T-cell (primary cell): Measurements from ENCODE around the gene B3GNT9. TPM values are rescaled to one million over a fixed set of nuclear protein-coding genes. Genes with fewer than 3 reads are reported as not detected.
A peak's percentile ranks its signal among the peaks of the same experiment; 100 is the strongest.

ENCODE experiments used
- ATAC-seq, 4 experiments: fragments of 200-7000 bp in 3 of 4; fragments of 150-1000 bp in 1 of 4; cut with Tn5 transposase; replicated peaks in 1 of 4; 1 replicate in 3 of 4; 2 replicates in 1 of 4; pipeline ENCODE4 v1.10.0; 2021; ENCODE audit warnings: moderate library complexity in 3 of 4, mild to moderate bottlenecking in 2 of 4, moderate number of reproducible peaks in 1 of 4
- CTCF ChIA-PET, 2 donors: fragments of 300-600 bp; sonication (Branson Sonifier 250); formaldehyde crosslinking; loops; one replicate each; lab custom pipeline; 2022; ENCODE audit warnings: antibody characterized with exemption in 2 of 2; lab: Charles Lee
- POLR2A ChIA-PET, 2 donors: fragments of 300-600 bp; sonication (Branson Sonifier 250); formaldehyde crosslinking; loops; one replicate each; lab custom pipeline; 2022; ENCODE audit warnings: antibody characterized with exemption in 2 of 2; lab: Charles Lee
- DNase-seq, 35 experiments: peaks; one replicate each; pipeline versions ENCODE4 v3.0.0 to v3.0.0-alpha.2; 2013 to 2023
- H3K27ac ChIP-seq: one replicate; pipeline ENCODE4 v1.5.1; 2013; ENCODE audit warnings: low read length
- H3K27me3 ChIP-seq, 2 experiments: replicated peaks in 1 of 2; 1 replicate in 1 of 2; 2 replicates in 1 of 2; pipeline versions ENCODE4 v1.6.1 to v1.7.0; 2013; ENCODE audit warnings: low read length in 1 of 2, mixed read lengths in 1 of 2; ENCODE audit not compliant: control insufficient read depth in 2 of 2, insufficient read depth in 2 of 2; ENCODE audit errors: extremely low read depth in 1 of 2
- H3K36me3 ChIP-seq, 2 donors: 1 replicate in 1 of 2; 2 replicates in 1 of 2; pipeline versions ENCODE4 v1.6.1 to v1.7.0; 2013; ENCODE audit warnings: low read length in 1 of 2; ENCODE audit not compliant: control insufficient read depth in 2 of 2, insufficient read depth in 1 of 2; ENCODE audit errors: extremely low read depth in 1 of 2
- H3K4me1 ChIP-seq, 2 experiments: 1 replicate in 1 of 2; 2 replicates in 1 of 2; pipeline versions ENCODE4 v1.6.1 to v1.7.0; 2013; ENCODE audit warnings: low read length in 2 of 2, mixed read lengths in 1 of 2; ENCODE audit not compliant: insufficient read depth in 2 of 2, control insufficient read depth in 1 of 2; ENCODE audit errors: extremely low read depth in 1 of 2
- H3K4me3 ChIP-seq, 2 donors: 1 replicate in 1 of 2; 2 replicates in 1 of 2; pipeline versions ENCODE4 v1.5.1 to v1.7.0; 2013; ENCODE audit warnings: mild to moderate bottlenecking in 2 of 2, low read length in 1 of 2, moderate library complexity in 1 of 2; ENCODE audit not compliant: control insufficient read depth in 1 of 2; ENCODE audit errors: extremely low read depth in 1 of 2
- H3K9me3 ChIP-seq: 2 replicates; pipeline ENCODE4 v1.7.0; 2013
- H3K27ac Mint-ChIP-seq, 2 donors: one replicate each; pipeline ENCODE4 v1.8.0; 2020 to 2021; ENCODE audit warnings: mild to moderate bottlenecking in 2 of 2, mixed read lengths in 2 of 2
- H3K27me3 Mint-ChIP-seq, 2 donors: one replicate each; pipeline ENCODE4 v1.8.0; 2021 to 2022; ENCODE audit warnings: mixed read lengths in 2 of 2
- H3K36me3 Mint-ChIP-seq: one replicate; pipeline ENCODE4 v1.8.0; 2021; ENCODE audit warnings: mixed read lengths
- H3K4me1 Mint-ChIP-seq, 3 donors: one replicate each; pipeline ENCODE4 v1.8.0; 2020 to 2022; ENCODE audit warnings: mixed read lengths in 3 of 3, mild to moderate bottlenecking in 1 of 3
- H3K4me3 Mint-ChIP-seq, 3 donors: one replicate each; pipeline ENCODE4 v1.8.0; 2020 to 2022; ENCODE audit warnings: mild to moderate bottlenecking in 3 of 3, mixed read lengths in 3 of 3, moderate library complexity in 3 of 3
- H3K9me3 Mint-ChIP-seq, 3 donors: one replicate each; pipeline ENCODE4 v1.8.0; 2020 to 2022; ENCODE audit warnings: mixed read lengths in 3 of 3
- WGBS: methylation state at CpG from one replicate; pipeline ENCODE4 v1.1.5; 2013; ENCODE audit warnings: missing lambda C conversion rate; ENCODE audit not compliant: insufficient coverage; 5-methylcytosine and 5-hydroxymethylcytosine counted together
- total RNA-seq, 35 experiments: library from RNA in 6 of 35; stranded (reverse) in 6 of 35; fragments of 120-200 nt in 1 of 35; gene quantifications; one replicate each; pipeline versions ENCODE4 v1.2.1 to v1.2.4 and lab custom pipeline; 2013 to 2026

Gene B3GNT9
- total RNA-seq, 5 donors from 2014 or later (not counting 1 experiment from before 2014, with no cell fraction given): 3.0 to 9.5 (median 4.9) TPM

DNA sequence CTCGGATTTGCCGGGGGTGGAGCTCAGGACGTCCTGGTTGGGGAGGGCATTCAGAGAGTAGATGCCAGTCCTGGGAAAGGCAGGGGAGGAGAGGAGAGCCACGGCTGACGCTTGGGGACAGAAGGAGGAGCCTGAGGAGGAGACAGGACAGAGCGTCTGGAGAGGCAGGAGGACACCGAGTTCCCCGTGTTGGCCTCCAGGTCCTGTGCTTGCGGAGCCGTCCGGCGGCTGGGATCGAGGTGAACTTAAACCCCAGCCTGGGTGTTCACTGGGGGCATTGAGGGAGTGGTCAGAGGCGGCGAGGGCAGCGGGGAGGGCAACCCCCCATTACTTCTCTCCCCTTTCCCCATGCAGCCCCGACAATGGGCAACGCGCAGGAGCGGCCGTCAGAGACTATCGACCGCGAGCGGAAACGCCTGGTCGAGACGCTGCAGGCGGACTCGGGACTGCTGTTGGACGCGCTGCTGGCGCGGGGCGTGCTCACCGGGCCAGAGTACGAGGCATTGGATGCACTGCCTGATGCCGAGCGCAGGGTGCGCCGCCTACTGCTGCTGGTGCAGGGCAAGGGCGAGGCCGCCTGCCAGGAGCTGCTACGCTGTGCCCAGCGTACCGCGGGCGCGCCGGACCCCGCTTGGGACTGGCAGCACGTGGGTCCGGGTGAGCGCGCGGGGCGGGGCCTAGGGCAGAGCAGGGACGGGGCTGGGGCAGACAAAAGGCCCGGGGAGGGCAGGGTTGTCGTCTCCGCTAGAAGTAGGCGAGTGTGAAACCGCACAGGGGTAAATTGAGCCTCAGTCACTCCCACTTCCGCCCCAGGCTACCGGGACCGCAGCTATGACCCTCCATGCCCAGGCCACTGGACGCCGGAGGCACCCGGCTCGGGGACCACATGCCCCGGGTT, 23.3 kb upstream of the B3GNT9 start:
- peaks cover 32 to 59% (median 37%) of the 10 kb centered on the region in 3 donors for H3K4me1 Mint-ChIP-seq
- Histone ChIP-seq H3K27ac (peak overlapping the region; percentile 41), H3K36me3 (no peaks in the 10 kb centered on the region), H3K9me3 (no peaks in the 10 kb centered on the region), H3K27me3 (peaks cover 25 to 85% of the 10 kb centered on the region in 2 experiments), H3K4me3 (peak overlapping the region; percentile 44 to 55), H3K4me1 (peaks cover 3 to 63% of the 10 kb centered on the region in 2 experiments)
- peak overlapping the region; percentile 8 to 65 for H3K27ac Mint-ChIP-seq
- H3K4me3 Mint-ChIP-seq: peak overlapping the region; percentile 74 to 87 (median 79)
- no peaks in the 10 kb centered on the region for H3K9me3 Mint-ChIP-seq
- ChIA-PET CTCF (interaction anchor here (0.5 to 2.0 kb wide), 5 partner anchors 14 to 155 kb away, joined by 3 to 7 read pairs (median 4); partner anchors contain the start of genes B3GNT9 (in 1 of the 2), FBXL8 (in 1 of the 2) and TRADD (in 1 of the 2)), POLR2A (no interaction called here)
- no peaks in the 10 kb centered on the region for H3K36me3 Mint-ChIP-seq
- H3K27me3 Mint-ChIP-seq: peaks cover 47 to 55% of the 10 kb centered on the region in 2 donors
- DNase-seq (peak in 31 of 35 experiments; percentile 36 to 78 (median 54)), ATAC-seq (peak; percentile 79 to 85 (median 84))
- WGBS: 1% methylated on average over 58 of the region's 71 CpGs

DNA sequence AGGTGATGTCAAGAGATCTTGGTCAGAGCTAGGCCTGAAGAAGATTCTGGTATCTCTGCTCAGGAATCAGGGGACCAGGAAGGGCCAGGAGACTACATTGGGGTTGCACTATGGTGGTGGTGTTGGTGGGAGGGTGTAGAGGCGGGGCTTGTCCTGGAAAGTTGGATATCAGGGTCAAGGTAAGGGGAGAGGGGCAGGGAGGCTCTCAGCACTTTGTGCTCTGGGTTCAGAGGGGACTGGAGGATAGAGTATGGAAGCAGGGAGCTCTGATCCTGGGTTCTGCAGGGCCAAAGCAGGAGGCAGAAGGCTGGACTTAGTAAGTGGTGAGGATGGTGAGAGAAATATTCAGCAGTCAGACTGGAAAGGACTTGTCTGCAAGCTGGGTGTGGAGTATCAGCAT, 22.5 kb upstream of the B3GNT9 start:
- H3K4me3 Mint-ChIP-seq: peak overlapping the region; percentile 74 to 87 (median 79)
- ATAC-seq: no peak
- 100% methylated on average over 1 of the region's 1 CpG for WGBS
- H3K9me3 Mint-ChIP-seq: no peaks in the 10 kb centered on the region
- peaks cover 30 to 55% (median 32%) of the 10 kb centered on the region in 3 donors for H3K4me1 Mint-ChIP-seq
- ChIA-PET POLR2A (no interaction called here), CTCF (interaction anchor here (0.5 to 2.0 kb wide), 4 partner anchors 13 to 154 kb away, joined by 4 to 7 read pairs (median 5); partner anchors contain the start of genes FBXL8 (in 1 of the 2) and TRADD (in 1 of the 2))
- peak overlapping the region; percentile 39 to 65 for H3K27ac Mint-ChIP-seq
- Histone ChIP-seq H3K27me3 (peaks cover 25 to 86% of the 10 kb centered on the region in 2 experiments), H3K36me3 (no peaks in the 10 kb centered on the region), H3K9me3 (no peaks in the 10 kb centered on the region), H3K27ac (no peak overlapping the region), H3K4me1 (peaks cover 3 to 63% of the 10 kb centered on the region in 2 experiments), H3K4me3 (peak overlapping the region; percentile 44 to 55)
- DNase-seq: no peak
- no peaks in the 10 kb centered on the region for H3K36me3 Mint-ChIP-seq
- peaks cover 46 to 58% of the 10 kb centered on the region in 2 donors for H3K27me3 Mint-ChIP-seq

DNA sequence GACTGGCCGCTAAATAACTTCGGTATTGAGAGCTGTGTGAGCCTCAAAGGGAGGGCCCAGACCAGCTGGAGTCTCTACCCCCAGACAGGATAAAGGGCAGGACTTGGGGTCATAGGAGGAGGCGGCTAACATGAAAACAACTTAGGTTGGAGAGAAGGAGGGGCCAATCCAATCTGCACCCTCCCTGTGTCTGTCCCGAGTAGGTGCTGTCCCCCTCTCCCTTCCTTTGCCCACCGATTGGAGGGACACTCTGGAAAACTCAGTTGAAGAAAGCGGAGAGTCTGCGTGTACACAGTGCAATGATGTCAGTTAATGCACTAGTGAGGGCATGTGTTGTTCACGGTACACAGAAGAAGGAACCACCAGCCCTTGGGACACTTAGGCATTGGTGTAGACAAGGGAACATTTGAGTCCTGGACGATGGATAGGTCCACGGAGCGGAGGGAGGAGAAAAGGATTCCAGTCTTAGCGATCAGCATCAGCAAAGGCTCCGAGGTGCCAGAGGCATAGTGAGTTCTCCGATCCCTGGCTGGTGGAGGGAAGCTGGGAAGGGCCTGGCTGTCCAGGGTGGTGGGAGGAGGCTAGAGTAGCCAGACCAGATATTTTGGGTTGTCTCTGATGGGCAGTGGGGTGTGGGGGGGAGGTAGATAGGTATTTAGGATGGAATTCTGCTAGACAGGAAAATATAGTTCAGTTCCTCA, 20.3 kb upstream of the B3GNT9 start:
- POLR2A ChIA-PET: no interaction called here

DNA sequence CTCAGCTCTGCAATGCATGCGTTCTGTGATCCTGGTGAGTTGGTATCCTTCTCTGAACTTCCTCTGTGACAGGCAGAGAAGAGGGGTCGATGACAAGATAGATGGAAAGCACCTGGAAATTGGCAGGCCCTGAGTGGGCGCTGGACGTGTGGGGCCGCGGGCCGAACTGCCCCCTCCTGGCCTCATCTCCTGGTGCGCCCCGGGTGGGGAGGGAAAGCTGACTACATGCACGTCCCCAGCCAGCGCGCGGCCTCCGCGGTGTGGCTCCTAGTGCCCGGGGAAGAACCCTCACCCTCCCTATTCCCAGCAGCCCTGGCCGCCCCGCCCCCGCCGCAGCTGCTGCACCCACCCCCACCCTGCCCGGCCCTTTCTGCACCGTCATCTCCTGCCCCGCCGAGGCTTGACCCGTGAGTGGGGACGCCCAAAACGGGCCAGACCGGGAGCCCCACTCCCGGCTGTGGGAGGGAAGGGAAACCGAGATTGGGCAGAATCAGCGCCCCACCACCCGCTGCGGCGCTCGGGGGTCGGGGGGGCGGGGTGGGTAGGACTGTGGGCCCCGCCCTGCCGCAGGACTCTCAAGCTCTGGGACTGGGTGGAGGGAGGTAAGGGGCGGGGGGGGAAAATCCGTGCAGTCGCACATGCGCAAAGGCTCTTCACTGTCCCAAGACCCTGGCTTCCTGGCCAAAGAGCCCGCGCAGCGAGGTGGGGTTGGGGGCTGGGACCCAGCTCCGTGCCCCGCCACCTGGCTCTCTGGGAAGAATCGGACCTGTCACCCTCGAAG, 19.6 kb upstream of the B3GNT9 start, which contains the start of gene NOL3:
Gene NOL3 (plus strand): TSS at position 371 of the 781 bp plus-strand sequence.
- Histone ChIP-seq H3K4me3 (peak within 1 kb of the TSS; percentile 23 to 24), H3K27ac (no peak within 1 kb of the TSS), H3K36me3 (no peaks in the 10 kb centered on the region), H3K4me1 (peaks cover 3 to 55% of the 10 kb centered on the region in 2 experiments), H3K27me3 (peaks cover 17 to 96% of the 10 kb centered on the region in 2 experiments), H3K9me3 (no peaks in the 10 kb centered on the region)
- Mint-ChIP-seq H3K27ac (peak within 1 kb of the TSS in 1 of 2 donors; percentile 48), H3K4me1 (peaks cover 24 to 51% (median 25%) of the 10 kb centered on the region in 3 donors), H3K27me3 (peaks cover 52 to 73% of the 10 kb centered on the region in 2 donors), H3K36me3 (no peaks in the 10 kb centered on the region), H3K9me3 (no peaks in the 10 kb centered on the region), H3K4me3 (peak within 1 kb of the TSS; percentile 41 to 75 (median 57))
- POLR2A ChIA-PET: no interaction called here
- CTCF ChIA-PET: interaction anchor here in 1 of 2 donors (0.6 kb wide), 1 partner anchor 226 kb away, joined by 3 read pairs; no protein-coding TSS in a partner anchor
- ATAC-seq (no peak), DNase-seq (no peak)
- WGBS: 6% methylated on average over 27 of the region's 50 CpGs

More for the DNA sequence above, 20.3 kb upstream of the B3GNT9 start:
- CTCF ChIA-PET: no interaction called here
- Mint-ChIP-seq H3K27me3 (peaks cover 52 to 69% of the 10 kb centered on the region in 2 donors), H3K4me3 (peak overlapping the region in 1 of 3 donors; percentile 7), H3K4me1 (peaks cover 25 to 49% (median 25%) of the 10 kb centered on the region in 3 donors), H3K36me3 (no peaks in the 10 kb centered on the region), H3K9me3 (no peaks in the 10 kb centered on the region), H3K27ac (peak overlapping the region in 1 of 2 donors; percentile 48)
- no peak for ATAC-seq
- WGBS: 84% methylated on average over 8 of the region's 14 CpGs
- Histone ChIP-seq H3K27ac (no peak overlapping the region), H3K36me3 (no peaks in the 10 kb centered on the region), H3K4me3 (no peak overlapping the region), H3K9me3 (no peaks in the 10 kb centered on the region), H3K27me3 (peaks cover 19 to 93% of the 10 kb centered on the region in 2 experiments), H3K4me1 (peaks cover 3 to 52% of the 10 kb centered on the region in 2 experiments)
- no peak for DNase-seq

DNA sequence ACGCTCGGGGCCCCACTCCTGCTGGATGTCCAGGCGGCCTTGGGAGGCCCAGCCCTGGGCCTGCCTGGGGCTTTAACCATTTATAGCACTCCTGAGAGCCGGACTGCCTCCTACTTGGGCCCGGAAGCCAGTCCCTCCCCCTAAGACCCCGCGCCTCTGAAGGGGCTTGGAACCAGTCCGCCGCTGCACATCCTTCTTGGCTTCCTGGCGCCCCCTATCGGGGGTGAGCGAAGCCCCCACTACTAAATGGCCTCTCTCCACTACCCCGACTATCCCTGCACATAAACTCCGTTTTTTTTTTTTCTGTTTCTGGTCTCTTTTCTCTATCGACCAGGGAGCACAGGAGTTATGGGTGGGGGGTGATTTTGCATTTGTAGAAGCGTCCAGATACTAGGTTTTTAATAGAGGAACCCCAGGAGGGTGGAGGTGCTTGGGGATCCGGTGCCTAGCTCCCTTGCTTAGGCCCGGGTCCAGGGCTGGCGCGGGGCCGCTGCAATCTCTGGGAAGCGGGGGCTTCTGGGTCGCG, 18.9 kb upstream of the B3GNT9 start:
- ChIA-PET POLR2A (no interaction called here), CTCF (interaction anchor here in 1 of 2 donors (0.6 kb wide), 1 partner anchor 226 kb away, joined by 3 read pairs; no protein-coding TSS in a partner anchor)
- no peaks in the 10 kb centered on the region for H3K36me3 ChIP-seq
- ATAC-seq: no peak
- H3K9me3 ChIP-seq: no peaks in the 10 kb centered on the region
- H3K27ac Mint-ChIP-seq: no peak overlapping the region
- DNase-seq: peak in 4 of 35 experiments; percentile 38 to 56 (median 40)
- peak overlapping the region; percentile 23 to 24 for H3K4me3 ChIP-seq
- H3K9me3 Mint-ChIP-seq: no peaks in the 10 kb centered on the region
- no peak overlapping the region for H3K27ac ChIP-seq
- H3K4me1 ChIP-seq: peaks cover 3 to 56% of the 10 kb centered on the region in 2 experiments
- peaks cover 12 to 96% of the 10 kb centered on the region in 2 experiments for H3K27me3 ChIP-seq
- no peaks in the 10 kb centered on the region for H3K36me3 Mint-ChIP-seq
- peaks cover 52 to 77% of the 10 kb centered on the region in 2 donors for H3K27me3 Mint-ChIP-seq
- WGBS: 11% methylated on average over 18 of the region's 24 CpGs
- peaks cover 26 to 52% (median 31%) of the 10 kb centered on the region in 3 donors for H3K4me1 Mint-ChIP-seq
- H3K4me3 Mint-ChIP-seq: peak overlapping the region; percentile 41 to 75 (median 57)
